Brain microvascular endothelial cell (primary cell): ENCODE data around the gene GFPT2.

ENCODE experiments used
- DNase-seq: peaks from one replicate; pipeline ENCODE4 v3.0.0-alpha.2; 2020
- H3K27ac ChIP-seq: fragments of 250-450 bp; sonication (Bioruptor Pico); 2 replicates; pipeline ENCODE4 v1.5.1; 2020; ENCODE audit warnings: mild to moderate bottlenecking, moderate library complexity
- H3K27me3 ChIP-seq: fragments of 250-450 bp; sonication (Bioruptor Pico); replicated peaks from 2 replicates; pipeline ENCODE4 v1.5.1; 2020; ENCODE audit warnings: mild to moderate bottlenecking
- H3K36me3 ChIP-seq: fragments of 250-450 bp; sonication (Bioruptor Pico); replicated peaks from 2 replicates; pipeline ENCODE4 v1.5.1; 2020; ENCODE audit warnings: mild to moderate bottlenecking
- H3K4me3 ChIP-seq: 2 replicates; pipeline ENCODE4 v1.5.1; 2011; ENCODE audit warnings: low read depth, mild to moderate bottlenecking, control low read depth, low read length, moderate library complexity
- CTCF ChIP-seq: IDR thresholded peaks from 2 replicates; pipeline ENCODE4 v1.5.1; 2011; ENCODE audit warnings: low read depth, mild to moderate bottlenecking, moderate library complexity, low read length, control low read depth, inconsistent platforms; ENCODE audit errors: missing control alignments
- in situ Hi-C: cut with HindIII; loops from 2 replicates; pipeline ENCODE4 v1.10.0; 2017; ENCODE audit warnings: low sequenced_read_pairs, low pct_ligation_motif_present

GFPT2 gene

DNA sequence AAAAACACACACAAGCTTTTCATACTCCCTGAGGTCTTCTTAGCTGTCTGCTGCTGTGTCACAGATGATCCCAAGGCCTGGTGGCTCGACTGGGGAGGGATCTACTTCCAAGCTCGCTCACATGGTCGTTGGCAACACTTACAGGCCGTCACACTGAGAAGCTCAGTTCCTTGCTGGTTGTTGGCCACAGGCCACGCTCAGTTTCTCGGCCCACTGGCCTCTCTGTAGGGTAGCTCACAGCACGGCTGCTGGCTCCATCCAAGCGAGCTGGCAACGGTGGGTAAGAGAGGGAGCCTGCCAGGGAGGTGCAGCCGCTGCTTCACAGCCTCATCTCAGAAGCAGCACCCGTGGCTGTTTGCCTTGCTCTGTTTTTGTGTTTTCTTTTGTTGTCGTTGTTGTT, 43.8 kb upstream of the GFPT2 start:
- no peak for TF ChIP-seq CTCF
- Histone ChIP-seq H3K36me3 (no peaks in the 10 kb centered on the region), H3K4me3 (no peak overlapping the region), H3K27ac (no peak overlapping the region), H3K27me3 (no peaks in the 10 kb centered on the region)
- DNase-seq, result no peak
- in situ Hi-C loops, result no loop called here

GRCh38 chr5:180395540-180396274, 42.6 kb upstream of the GFPT2 start:
- TF ChIP-seq CTCF, result no peak

GRCh38 chr5:180394031-180394636, 41.0 kb upstream of the GFPT2 start:
- H3K4me3 ChIP-seq, result no peak overlapping the region
- in situ Hi-C loops, result no loop called here
- H3K36me3 ChIP-seq, result no peaks in the 10 kb centered on the region
- no peak for TF ChIP-seq CTCF
- H3K27ac ChIP-seq, result no peak overlapping the region
- no peak for DNase-seq
- H3K27me3 ChIP-seq, result no peaks in the 10 kb centered on the region

More at GRCh38 chr5:180395540-180396274, 42.6 kb upstream of the GFPT2 start:
- H3K27ac ChIP-seq, result no peak overlapping the region
- H3K27me3 ChIP-seq, result no peaks in the 10 kb centered on the region
- DNase-seq, result no peak
- in situ Hi-C loops, result no loop called here
- no peak overlapping the region for H3K4me3 ChIP-seq
- H3K36me3 ChIP-seq, result no peaks in the 10 kb centered on the region

- DNase-seq, result no peak
- Histone ChIP-seq H3K4me3 (no peak overlapping the region), H3K27me3 (no peaks in the 10 kb centered on the region), H3K36me3 (no peaks in the 10 kb centered on the region), H3K27ac (no peak overlapping the region)
- no peak for TF ChIP-seq CTCF
- in situ Hi-C loops, result no loop called here
Measured at GRCh38 chr5:180391276-180391675, 38.1 kb upstream of the GFPT2 start.

DNA sequence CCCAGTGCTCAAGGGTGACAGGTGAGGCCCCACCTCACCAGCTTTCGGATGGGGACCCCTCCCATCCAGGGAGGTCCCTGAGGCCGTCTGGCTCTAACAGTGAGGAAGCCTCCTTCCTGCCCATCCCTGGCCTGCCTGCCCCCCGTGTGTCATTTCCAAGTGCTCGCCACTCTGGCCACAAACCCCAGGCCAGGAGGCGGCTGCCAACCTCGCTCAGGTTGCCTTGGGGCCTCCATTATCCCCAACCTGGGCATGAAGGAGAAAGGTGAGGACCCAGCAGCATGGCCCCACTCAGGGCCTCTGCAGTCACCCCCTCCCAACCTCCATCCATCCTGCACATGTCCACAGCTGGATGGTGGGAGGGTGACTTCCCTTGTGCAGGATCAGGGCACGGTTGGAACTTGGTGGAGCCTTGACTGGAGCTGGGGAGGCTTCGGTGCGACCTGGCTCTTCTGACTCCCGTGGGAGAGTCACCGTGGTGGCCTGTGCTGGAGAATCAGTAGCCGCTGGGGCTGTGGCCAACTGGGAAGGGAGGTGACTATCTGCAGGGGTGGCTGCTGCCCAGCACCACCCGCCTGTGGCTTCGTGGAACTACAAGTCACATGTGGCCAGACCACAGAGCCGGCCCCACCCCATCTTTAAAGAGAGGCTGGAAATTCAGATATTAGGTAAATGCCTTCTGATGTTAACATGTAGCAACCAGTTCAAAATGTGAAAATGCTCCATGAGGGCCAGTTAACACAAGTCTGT, 37.5 kb upstream of the GFPT2 start:
- TF ChIP-seq CTCF, result peak; percentile 21
- Histone ChIP-seq H3K36me3 (no peaks in the 10 kb centered on the region), H3K27ac (no peak overlapping the region), H3K4me3 (no peak overlapping the region), H3K27me3 (no peaks in the 10 kb centered on the region)
- in situ Hi-C loops, result no loop called here
- DNase-seq, result no peak
